GM19328 (cell line): ENCODE data around the gene CIB1.
"Not testable (repeated sequence)": the region's sequence is repeated elsewhere in the genome, so short reads cannot be mapped to it uniquely, and the experiment has no call there.

Source experiments
- ATAC-seq: cut with Tn5 transposase; IDR thresholded peaks from one replicate; pipeline ENCODE4 v1.9.1; 2021; ENCODE audit warnings: mild to moderate bottlenecking, moderate library complexity; ENCODE audit not compliant: unreplicated experiment

The CIB1 gene

DNA sequence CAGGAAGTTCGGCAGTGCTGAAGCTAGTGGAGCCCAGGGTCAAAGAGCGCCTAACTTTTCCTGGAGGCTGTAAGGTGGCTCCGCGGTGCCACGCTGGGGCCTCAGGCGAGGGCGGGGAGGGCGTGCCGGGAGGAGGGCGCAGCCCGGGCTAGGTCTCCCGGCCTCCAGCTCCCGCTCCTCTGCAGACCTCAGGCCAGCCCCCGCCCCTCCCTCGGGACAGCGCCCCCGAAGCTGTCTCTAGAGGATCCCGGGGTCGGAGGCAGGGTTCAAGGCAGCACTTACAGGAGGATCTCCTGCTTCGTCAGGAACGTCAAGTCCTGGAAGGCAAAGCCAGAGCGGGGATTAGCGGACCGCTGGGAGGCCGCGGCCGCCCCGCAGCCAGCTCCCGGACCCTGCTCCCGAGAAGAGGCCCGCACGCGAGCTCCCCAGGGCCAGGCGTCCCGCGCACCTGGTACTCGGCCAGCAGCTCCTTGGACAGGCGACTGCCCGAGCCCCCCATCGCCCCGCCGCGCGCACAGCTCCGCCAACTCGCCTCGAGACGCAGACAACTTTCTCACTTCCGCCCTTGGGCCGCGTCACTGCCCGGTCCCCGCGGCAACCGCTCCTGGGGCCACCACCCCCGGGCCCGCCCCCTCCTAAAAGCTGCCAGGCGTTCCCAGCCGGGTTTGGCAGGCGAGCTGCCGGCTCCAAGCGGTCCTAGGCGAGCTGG, at the start of gene CIB1:
TSS of gene CIB1 (minus strand) at position 555 of the 709 bp plus-strand sequence. CDS start at position 499, 56 bp downstream.
- peak; percentile 78 for ATAC-seq

- not testable (repeated sequence) for ATAC-seq
Observed at GRCh38 chr15:90281637-90282036, 47.9 kb upstream of the CIB1 start.

DNA sequence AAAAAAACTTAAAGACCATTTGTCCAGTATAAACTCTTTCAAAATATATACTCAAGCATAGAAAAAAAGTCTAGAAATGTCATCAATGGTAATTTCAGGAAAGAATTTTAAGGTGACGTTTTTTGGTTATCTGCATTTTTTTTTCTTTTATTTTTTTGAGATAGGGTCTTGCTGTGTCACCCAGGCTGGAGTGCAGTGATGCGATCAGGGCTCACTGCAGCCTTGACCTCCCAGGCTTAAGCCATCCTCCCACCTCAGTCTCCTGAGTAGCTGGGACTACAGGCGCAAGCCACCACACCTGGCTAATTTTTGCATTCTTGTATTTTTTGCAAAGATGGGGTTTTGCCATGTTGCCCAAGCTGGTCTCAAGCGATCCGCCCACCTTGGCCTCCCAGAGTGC, 47.0 kb upstream of the CIB1 start:
- ATAC-seq = not testable (repeated sequence)

GRCh38 chr15:90278467-90278866, 44.7 kb upstream of the CIB1 start:
- ATAC-seq = not testable (repeated sequence)

DNA sequence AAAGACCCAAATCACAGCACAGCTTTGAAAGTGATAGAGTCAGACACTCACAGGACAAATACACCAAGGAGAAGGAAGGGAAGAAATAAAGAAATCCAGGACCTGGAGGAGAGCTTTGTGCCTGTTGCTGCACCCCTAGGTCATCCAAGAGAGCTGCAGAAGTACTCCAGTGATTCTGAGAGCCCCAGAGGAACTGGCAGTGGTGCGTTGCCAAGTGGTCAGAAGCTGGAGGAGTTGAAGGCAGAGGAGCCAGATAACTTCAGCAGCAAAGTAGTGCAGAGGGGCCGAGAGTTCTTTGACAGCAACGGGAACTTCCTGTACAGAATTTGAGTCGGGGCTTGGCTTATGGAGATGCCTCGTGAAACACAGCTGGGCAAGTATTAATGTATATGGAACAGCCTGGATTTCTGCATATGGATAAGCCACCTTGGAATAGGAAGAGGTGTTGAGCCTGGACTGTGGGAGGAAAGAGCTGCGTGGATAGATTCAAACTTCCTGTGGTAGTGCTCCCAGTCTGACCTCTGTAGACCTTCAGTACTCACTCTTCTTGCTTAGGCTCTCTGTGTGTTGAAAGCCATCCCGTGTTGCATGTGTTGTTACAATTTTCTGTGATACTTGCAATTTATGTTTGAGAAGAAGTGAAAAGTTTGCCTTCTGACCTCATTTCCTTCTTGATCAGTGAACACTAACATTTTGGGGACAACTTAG, 37.9 kb upstream of the CIB1 start:
- ATAC-seq = no peak

- no peak for ATAC-seq
Observed at GRCh38 chr15:90270502-90271150, 36.9 kb upstream of the CIB1 start.

GRCh38 chr15:90268415-90268814, 34.7 kb upstream of the CIB1 start:
- ATAC-seq = no peak

DNA sequence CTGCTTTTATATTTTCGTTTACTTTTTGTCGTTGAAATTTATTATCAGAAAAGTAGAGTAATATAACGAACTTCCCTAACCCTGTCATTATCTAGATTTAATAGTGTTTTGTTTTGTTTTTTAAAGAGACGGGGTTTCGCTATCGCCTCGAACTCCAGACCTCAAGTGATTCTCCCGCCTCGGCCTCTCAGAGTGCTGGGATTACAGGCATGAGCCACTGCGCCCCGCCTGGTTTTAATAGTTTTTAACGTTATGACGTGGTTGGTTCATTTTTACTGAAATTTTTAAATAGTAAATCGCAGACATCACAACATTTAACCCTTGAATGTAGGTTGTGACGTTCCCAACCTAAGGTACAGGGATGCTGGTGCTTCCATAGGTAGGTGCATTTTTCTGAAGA, 32.7 kb upstream of the CIB1 start:
- no peak for ATAC-seq

- no peak for ATAC-seq
Observed at GRCh38 chr15:90266061-90266431, 32.3 kb upstream of the CIB1 start.

DNA sequence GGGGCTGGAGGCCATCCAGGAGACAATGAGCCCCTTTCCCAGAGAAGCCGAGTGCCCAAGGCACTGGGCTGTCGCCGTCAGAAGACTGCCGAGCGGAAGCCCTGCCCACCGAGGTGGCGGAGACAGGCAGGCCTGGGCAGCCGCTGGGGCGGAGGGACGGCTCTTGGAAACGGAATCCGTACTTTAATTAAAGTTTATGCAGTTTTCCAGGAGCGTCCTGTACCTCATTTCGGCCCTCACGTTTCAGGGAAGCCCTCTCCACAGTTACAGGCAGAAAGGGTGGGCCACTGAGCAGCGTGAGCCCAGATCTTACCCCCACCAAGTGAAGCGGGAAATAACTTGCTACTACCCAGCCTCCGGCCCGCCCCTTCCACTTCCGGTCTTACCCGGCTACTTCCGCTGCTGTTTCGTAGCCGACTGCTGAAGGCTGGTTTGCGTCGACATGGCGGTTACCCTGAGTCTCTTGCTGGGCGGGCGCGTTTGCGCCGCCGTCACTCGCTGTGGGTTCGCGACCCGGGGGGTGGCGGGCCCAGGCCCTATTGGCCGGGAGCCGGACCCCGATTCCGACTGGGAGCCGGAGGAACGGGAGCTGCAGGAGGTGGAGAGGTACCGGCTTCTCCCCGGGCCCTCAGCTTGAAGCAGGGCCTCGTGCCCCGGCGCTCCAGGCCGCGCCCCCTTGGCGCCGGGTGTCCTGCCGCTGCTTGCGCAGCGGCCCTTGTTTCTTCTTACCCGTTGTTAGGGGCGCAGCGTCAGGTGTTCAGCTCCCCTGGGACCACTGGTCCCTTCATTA, 31.7 kb upstream of the CIB1 start, which contains the start of gene NGRN:
TSS of gene NGRN (plus strand) at position 402 of the 790 bp plus-strand sequence. CDS start at position 443, 41 bp downstream.
- peak; percentile 90 for ATAC-seq

- no peak for ATAC-seq
Observed at GRCh38 chr15:90264671-90265070, 30.9 kb upstream of the CIB1 start.

GRCh38 chr15:90262426-90262825, 28.7 kb upstream of the CIB1 start:
- ATAC-seq = no peak

- ATAC-seq = no peak
Observed at GRCh38 chr15:90261811-90262210, 28.1 kb upstream of the CIB1 start.

DNA sequence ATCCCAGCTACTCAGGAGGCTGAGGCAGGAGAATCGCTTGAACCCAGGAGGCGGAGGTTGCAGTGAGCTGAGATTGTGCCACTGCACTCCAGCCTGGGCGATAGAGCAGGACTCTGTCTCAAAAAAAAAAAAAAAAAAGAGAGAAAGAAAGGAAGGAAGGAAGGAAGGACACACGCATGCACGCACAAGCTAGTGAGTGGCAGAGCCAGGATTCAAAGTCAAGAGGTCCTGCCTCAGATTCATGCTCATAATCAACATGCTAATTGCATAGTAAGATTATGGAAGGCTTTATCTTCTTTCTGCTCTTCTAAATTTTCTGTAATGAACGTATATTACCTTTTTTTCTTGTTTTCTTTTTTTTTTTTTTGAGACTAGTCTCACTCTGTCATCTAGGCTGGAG, 27.0 kb upstream of the CIB1 start:
- not testable (repeated sequence) for ATAC-seq

- peak; percentile 52 for ATAC-seq
Observed at GRCh38 chr15:90259524-90259923, 25.8 kb upstream of the CIB1 start.

DNA sequence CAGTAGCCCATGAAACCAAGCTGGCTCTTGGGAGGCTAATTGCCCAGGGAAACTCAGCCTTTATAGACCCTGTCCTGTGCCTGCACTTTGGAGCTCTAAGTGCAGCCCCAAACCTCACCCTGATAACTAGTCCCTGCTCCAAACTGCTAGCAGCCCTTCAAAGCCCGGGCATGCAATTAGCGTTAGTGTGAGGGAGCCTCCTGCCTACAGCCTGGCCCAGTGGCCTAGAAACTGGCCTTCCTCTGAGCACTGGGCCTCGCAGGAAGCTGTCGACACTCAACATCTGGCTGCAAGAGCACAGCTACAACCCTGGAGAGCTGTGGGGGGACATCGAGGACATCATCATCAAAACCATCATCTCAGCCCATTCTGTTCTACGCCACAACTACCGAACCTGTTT, 24.0 kb upstream of the CIB1 start:
- ATAC-seq = no peak

GRCh38 chr15:90249203-90249863, 15.6 kb upstream of the CIB1 start, which contains the start of gene TTLL13:
TTLL13 (plus strand) TSS chr15:90249556; CDS start chr15:90250631, 1,075 bp downstream.
- ATAC-seq = peak; percentile 62

- ATAC-seq = no peak
Observed at GRCh38 chr15:90248789-90249202, 15.1 kb upstream of the CIB1 start.

- ATAC-seq = no peak
Observed at GRCh38 chr15:90243943-90244639, 10.3 kb upstream of the CIB1 start.
